ENCODE results near the gene IL2RG.

The IL2RG gene

DNA sequence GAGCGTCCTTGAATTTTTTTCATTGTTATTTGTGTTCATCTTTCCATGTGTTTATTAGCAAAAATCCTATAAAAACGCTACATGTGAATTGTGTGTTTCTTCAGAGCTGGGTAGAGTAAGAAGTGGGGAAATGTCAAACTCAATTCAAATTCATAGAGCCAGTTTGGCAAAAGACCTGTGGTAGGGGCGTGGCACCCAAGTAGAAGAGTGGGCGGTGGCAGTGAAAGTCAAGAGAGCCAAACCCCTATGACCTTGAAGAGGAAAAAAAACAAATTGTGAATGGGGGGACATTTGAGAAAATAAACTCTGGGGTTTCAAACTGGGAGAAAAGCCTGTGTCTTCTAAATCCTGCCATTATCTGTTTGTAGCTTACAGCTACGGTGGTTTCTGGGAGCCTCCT is 20.1 kb downstream of the IL2RG start:
- ChIA-PET POLR2A (interaction anchor here (0.5 kb wide), 1 partner anchor 530 kb away, joined by 3 read pairs; no protein-coding TSS in a partner anchor), CTCF (interaction anchor here (1.8 kb wide), 1 partner anchor 10 kb away, joined by 4 read pairs; no protein-coding TSS in a partner anchor)
- DNase-seq (ENCODE audit: extremely low spot score), result no peak
- TF ChIP-seq, protein P1, sequence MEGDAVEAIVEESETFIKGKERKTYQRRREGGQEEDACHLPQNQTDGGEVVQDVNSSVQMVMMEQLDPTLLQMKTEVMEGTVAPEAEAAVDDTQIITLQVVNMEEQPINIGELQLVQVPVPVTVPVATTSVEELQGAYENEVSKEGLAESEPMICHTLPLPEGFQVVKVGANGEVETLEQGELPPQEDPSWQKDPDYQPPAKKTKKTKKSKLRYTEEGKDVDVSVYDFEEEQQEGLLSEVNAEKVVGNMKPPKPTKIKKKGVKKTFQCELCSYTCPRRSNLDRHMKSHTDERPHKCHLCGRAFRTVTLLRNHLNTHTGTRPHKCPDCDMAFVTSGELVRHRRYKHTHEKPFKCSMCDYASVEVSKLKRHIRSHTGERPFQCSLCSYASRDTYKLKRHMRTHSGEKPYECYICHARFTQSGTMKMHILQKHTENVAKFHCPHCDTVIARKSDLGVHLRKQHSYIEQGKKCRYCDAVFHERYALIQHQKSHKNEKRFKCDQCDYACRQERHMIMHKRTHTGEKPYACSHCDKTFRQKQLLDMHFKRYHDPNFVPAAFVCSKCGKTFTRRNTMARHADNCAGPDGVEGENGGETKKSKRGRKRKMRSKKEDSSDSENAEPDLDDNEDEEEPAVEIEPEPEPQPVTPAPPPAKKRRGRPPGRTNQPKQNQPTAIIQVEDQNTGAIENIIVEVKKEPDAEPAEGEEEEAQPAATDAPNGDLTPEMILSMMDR (IDR thresholded peaks at IDR 0.05; ENCODE audit: control extremely low read depth, extremely low read depth, low read depth, missing control alignments), result no peak

DNA sequence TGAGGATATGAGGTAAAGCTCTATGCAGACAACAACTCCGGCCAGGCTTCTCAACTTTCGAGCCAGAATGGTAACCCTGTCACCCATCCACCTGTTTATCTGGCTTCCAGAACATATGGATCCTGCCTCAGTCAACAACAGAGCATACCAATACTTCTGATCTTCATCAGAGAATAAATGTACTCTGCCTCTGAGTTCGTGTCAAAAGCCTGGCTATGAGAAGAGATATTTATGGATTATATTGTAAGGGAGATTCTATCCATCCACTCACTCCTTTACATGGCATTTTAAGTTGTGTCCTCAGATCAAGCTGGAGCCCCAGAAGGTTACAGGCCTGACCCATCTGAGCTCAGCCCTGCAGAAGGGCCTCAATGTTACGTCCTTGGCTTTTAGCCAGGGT is 25.5 kb downstream of the IL2RG start:
- CTCF ChIA-PET, result interaction anchor here (0.9 to 1.5 kb wide), 4 partner anchors 9 to 27 kb away, joined by 3 read pairs; no protein-coding TSS in a partner anchor
- POLR2A ChIA-PET, result no interaction called here
- DNase-seq (ENCODE audit: extremely low spot score), result no peak
- TF ChIP-seq, protein P1 (IDR thresholded peaks at IDR 0.05; ENCODE audit: control extremely low read depth, extremely low read depth, low read depth, missing control alignments), result no peak

DNA sequence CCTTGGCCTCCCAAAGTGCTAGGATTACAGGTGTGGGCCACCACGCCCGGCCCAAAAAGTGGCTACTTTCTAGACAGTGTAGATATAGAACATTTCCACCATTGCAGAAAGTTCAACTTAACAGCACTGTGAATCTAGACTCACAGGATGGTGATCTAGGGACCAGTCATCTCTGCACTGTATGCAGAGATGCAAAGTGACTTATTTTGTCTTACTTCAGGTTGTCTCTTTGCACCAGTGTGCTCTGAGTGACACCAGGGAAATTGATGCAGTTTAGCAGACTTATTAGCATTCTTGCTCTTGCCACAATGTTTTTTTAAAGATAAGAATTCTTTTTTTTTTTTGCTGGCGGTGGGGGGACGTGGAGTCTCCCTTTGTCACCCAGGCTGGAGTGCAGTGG is 28.6 kb downstream of the IL2RG start:
- CTCF ChIA-PET, result no interaction called here
- POLR2A ChIA-PET, result no interaction called here
- DNase-seq (ENCODE audit: extremely low spot score), result no peak
- TF ChIP-seq, protein P1 (IDR thresholded peaks at IDR 0.05; ENCODE audit: control extremely low read depth, extremely low read depth, low read depth, missing control alignments), result no peak

DNA sequence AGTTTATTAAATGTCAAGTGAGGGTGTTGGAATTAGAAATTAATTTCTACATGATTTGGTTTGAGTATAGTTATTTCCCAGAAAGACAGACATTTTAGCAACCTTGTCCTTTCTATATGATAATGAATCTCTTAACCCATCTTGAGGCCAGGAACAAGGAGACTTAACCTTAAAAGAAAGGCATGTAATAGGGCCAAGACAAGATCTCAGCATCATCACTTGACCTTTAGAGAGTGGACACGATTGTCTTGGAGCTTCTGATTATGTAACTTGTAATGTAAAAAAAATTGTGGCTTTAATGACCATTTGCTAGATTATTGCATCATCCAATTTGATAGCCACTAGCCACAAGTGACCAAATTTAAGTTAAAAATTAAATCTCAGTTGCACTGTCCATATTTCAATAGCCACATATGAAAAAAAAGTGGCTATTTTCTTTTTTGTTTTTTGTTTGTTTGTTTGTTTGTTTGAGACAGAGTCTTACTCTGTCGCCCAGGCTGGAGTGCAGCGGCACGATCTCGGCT is 29.2 kb downstream of the IL2RG start:
- TF ChIP-seq, protein P1 (IDR thresholded peaks at IDR 0.05; ENCODE audit: control extremely low read depth, extremely low read depth, low read depth, missing control alignments), result no peak
- no peak for DNase-seq (ENCODE audit: extremely low spot score)
- ChIA-PET POLR2A (no interaction called here), CTCF (no interaction called here)

DNA sequence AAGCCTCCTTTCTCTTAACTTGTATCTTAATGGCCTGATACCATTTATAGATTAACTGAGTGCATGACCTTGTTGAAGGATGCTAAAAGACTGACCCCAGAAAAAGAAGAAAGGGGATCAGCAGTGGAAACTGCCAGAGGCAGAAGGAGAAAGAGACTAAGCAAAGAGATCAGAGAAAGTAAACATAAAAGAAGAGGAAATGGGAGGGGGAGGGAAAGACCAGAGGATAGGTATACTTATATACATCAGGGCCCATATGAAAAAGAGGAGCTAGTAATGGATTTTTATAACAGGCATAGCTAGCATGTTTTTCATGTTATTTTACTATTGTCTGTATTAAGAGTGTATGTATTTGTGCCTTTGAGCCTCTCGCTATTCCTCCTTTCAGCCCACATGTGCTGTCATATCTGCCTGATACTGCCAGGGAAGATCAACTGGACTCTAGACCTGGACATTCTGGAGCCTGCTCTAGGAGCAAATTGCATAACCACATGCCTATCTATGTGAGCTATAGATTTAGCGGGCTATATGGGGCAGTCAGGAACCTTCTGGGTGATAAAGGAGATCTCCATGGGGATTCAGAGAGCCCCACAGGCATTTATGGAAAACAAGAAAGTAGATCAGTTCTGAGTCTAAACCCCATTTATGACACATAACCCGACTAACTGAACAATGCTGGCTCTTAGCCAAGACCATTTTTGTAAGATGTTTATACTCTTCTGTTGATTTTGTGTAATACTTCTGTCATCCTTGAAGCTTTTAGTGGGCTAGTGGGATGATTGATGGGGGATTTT is 29.9 kb downstream of the IL2RG start:
- ChIA-PET POLR2A (no interaction called here), CTCF (no interaction called here)
- TF ChIP-seq, protein P1 (IDR thresholded peaks at IDR 0.05; ENCODE audit: control extremely low read depth, extremely low read depth, low read depth, missing control alignments), result no peak
- DNase-seq (ENCODE audit: extremely low spot score), result no peak

DNA sequence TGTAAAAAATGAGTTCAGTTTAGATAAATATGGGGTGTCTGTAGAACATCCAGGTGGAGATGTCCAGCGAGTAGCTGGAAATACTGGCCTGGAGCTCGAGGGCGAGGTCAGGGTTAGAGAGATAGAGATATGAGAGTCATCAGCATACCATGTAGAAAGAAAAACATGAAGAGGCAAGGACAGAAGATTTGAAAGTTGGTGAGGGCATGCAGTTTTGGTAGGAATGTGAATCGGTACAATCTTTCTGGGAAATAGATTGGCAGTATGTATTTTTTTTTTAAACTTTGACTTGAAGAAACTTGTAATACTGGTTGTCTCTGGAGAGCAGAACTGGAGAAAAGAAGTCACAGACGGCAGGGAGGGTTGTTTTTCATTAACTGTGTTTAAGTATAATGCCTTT is 40.8 kb downstream of the IL2RG start:
- no peak for DNase-seq (ENCODE audit: extremely low spot score)
- ChIA-PET POLR2A (no interaction called here), CTCF (no interaction called here)
- TF ChIP-seq, protein P1 (IDR thresholded peaks at IDR 0.05; ENCODE audit: control extremely low read depth, extremely low read depth, low read depth, missing control alignments), result no peak
